ENCODE data around the gene TBC1D9.

The TBC1D9 gene

DNA sequence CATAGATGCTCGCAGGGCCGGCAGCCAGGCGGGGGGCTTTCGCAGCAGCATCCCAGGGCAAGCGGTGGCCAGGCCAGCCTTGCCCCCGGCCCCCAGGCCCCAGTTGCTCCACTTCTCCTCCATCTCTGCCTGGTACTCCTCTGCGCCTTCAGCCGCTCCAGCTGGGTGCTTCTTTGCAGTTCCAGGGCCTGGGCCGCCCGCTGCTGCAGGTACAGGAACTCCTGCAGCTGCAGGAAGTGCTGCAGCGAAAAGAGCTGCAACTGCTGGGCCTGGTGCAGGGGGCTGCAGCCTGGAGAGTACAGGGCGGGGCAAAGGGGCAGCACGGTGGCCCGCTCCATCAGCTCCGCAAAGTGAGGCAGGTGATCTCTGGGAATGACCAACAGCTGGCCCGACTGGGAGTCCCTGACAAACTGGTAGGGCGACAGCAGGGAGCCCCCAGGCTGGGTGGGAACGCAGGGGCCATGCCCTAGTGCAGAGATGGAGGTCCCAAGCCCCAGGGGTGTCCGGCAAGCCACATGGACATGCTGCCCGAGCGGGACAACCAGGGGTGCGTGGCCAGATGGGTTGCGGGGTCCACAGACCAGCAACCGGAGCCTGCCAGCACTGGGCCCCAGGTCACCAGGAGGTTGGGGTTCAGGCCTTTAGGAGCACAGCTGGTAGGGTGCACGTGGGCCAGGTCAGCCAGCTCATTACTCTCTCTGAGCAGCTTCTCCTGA is 111.6 kb downstream of the TBC1D9 start:
- DNase-seq = no peak

DNA sequence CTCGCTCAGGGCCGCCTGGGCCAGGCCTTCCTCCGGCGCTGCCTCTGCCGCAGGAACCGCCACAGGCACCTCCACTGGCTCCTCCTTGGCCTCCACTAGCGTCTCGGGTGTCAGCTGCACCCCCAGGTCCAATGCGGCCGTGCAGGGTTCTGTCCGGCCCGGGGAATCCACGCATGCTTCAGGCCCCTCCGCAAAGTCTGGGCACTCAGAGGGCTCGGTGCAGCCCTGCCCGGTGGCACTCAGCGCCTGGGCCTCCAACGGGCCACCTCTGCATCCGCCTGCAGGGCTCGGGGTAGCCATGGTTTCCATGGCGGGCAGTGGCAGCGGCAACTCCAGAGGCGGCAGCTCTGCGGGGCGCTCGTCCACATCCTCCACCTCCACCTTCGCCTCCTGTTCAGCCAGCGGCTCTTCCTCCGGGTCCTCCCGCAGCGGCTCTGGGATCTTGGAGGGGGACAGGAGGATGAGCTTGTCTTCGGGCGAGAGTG is 112.6 kb downstream of the TBC1D9 start:
- no peak for DNase-seq

DNA sequence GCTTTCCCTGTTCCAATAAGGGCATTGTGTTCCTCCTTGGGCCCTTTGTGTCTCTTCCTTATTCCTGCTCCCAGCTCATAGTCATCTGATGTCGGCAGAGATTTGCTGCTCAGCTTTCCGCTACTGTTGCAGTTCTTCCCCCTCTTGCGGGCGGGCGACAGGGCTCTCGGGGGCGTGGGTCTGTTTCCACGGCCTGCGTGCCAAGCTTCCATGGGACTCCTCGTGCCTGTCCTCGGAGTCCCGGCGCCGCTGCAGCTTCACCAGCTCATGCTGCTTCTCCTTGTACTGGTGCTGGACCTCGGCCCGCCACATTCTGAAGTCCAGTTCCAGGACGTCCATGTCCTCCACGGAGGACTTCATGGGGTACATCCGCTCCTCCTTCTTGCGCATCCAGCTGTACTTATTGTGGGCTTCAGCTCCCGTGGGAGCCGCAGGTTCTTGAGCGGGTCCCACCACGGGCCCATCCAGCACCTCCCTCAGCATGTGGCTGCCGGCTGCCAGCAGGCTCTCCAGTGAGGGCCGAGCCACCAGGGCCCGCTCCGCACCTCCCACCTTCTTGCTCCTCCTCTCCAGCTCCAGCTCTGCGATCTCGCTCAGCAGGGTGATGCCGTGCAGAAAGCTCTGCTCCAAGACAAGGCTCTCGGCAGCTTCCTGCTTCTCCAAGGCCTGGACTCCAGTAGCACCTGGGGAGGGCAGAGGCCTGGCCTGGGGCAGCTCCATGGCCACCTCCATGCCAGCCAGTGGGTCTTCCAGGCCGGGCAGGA is 113.3 kb downstream of the TBC1D9 start:
- DNase-seq = no peak

DNA sequence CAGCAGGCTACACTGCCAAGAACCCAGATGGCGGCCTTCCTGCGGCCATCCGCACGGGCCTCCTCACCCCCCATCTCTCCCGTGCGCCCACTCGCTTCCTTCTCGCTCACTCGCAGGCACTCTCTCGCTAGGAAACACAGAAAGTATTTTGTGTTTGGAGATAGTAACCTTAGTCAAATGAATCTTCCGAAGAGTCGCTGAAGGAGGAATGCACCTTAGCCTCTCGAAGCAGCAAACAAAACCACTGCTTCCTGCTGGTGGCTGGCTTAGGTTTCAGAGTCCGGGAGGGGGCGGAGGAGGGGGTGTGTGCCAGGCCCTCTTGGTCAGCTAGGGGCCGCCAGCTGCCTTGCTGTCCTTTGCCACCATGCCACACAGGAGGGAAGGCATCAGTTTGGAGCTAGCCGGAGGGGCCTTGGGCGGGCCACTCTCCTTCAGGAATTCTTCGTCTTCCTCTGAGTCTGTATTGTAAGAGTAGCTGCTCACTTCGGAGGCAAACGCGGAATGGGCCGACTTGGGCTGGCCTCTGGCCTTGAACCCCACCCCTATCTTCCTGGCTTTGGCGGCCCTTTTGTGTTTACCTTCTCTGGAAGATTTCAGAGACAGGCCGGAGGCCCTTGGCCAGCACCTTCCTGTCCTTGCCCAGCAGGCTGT is 114.3 kb downstream of the TBC1D9 start:
- DNase-seq = no peak

- DNase-seq = no peak
Observed at GRCh38 chr4:140641105-140641555, 115.1 kb downstream of the TBC1D9 start.

DNA sequence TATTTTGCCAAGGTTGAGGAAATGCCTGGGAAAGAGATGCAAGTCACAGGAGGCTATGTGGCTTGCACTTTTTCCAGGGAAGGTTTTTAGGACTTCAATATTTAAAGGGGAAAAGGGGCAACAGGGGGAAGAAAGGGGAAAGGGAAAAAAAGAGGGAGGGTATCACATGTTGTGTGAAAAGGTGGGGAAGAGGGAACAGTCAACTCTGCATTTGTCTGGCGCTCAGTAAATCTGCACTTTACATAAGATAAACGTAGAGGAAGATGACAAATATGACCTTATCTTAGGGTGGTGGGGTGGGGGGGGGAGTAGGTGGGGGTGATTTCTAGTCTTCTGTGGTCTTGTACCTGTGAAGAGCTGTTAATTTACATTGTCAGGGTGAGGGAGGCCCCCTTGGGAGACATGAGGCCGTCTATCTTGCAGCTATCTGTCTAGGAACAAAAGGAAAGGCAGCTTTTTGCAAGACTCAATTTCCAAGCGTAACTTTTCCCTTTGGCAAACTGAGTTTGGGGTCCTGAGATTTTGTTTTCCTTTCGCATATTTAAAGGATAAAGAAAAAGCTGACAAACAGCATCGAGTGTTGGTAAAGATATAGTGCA is 115.9 kb downstream of the TBC1D9 start:
- no peak for DNase-seq

DNA sequence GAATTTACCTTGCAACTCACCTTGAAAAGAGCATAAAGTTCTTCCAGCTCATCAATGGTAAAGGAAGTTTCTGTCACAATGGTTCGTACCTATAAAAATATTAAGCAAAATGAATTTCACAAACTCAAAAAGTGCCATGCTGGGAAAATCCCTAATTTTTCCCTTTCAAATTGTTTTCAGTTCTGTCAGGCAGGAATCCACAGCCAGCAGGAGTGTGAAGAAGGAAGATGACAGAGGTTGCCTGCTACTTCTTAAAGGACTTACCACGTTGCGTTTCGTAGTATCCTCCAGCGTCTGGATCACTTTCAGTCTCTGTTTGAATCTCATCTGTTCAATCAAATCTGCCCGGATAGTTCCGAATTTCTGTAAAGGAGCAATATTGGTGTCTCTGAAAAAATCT is 117.1 kb downstream of the TBC1D9 start:
- no peak for DNase-seq

DNA sequence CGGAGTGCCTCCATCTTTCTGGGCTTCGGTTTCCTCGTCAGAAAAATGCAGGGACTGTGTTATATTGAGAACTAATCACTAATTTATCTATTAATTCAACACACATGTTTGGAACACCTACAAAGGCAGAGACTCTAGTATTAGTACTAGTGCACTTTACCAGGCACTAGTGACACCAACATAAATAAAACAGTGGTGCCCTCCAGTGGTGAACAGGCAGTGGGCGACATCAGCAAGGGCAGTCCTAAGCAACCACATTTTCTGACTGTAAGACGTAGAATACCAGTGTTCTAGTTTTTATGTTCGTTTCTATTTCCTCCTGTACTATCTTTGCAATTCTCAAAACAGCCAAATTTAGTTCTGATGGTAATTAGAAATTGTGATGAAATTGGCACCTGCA is 118.3 kb downstream of the TBC1D9 start:
- no peak for DNase-seq

DNA sequence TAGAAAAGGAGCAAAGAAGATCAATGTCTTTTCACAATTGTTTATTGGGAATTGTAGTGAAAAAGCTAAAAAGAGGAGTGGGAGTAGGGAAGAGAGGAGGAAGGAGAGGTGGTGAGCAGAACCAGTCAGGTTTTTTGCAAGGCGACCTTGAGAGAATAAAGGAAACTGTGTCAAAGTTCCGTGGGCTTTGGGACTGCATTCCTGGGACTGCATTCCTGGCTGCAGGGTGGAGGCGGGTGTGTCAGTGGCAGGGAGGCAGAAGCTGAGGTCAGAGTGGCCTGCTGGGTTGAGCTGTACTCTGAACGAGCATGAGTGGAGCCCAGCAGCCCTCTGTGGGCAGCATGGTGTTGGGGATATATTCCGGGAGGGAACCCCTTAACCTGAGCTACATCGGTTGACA is 120.6 kb downstream of the TBC1D9 start:
- no peak for DNase-seq

DNA sequence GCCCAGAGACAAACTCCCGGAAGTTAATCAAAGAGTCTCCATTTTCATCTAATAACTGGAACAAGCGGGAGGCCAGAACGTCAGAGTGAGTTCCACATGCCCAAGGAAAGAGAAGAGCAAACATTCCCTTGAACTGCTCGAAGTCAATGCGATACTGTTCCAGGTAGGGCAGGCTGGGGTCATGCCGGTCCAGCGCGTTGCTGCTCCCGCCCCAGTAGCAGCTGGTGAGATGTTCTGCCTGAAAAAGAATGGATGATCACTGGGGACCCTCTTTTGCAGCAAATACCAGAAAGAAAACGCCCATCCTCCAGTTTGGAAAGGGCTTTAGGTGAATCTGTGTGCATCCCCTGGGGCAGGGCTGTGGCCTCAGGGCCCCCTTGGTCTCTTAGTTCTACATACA is 122.2 kb downstream of the TBC1D9 start:
- no peak for DNase-seq

DNA sequence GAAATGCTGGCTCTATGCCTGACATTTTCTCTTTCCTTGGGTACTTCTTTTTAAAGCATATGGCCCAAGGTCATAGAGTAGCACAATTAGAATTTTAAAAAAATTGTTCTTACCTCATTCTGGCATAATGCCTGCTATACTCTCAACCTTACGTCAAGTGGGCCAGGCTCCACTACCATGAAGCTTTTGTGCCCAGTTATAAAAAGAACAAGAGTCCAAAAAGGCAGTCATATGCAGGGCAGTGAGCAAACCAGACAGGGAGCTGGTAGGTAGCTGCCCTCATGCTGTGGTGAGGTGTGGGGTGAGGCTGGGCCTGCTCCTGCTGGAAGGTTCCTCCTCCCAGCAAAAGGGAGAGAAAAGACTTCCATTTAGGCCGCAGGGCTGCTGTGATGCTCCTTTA is 123.1 kb downstream of the TBC1D9 start:
- no peak for DNase-seq

- DNase-seq = no peak
Observed at GRCh38 chr4:140630246-140630645, 125.9 kb downstream of the TBC1D9 start.

GRCh38 chr4:140628016-140628415 is 128.2 kb downstream of the TBC1D9 start:
- no peak for DNase-seq

DNA sequence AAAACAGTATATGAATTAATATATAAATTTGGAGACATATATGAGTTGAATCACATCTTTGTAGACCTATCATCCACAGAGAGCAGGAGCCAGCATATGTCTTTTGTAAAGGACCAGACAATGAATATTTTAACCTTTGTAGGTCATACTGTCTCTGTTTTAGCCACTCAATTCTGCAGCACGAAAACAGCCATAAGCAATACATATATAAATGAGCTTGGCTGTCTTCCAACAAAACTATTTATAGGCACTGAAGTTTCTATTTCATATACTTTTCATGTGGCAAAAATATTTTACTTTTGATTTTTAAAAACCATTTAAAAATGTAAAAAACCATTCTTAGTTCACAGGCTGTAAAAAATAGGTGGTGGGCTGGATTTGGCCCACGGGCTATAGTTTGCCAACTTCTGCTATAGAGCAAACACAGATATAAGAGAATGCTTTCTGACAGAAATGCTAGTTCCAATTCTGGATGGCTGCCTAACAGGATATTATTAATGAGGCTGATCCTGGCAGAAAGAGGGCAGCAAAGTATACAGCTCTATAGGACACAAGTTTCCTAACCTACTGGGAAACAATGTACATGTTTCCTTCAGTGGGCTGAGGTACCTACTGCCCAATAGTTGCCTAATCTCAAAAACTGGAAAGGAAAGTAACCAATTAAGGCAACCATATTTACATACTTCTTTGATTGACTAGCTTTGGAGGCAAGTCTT is 129.4 kb downstream of the TBC1D9 start:
- no peak for DNase-seq

- DNase-seq = no peak
Observed at GRCh38 chr4:140622333-140622958, 133.7 kb downstream of the TBC1D9 start.

DNA sequence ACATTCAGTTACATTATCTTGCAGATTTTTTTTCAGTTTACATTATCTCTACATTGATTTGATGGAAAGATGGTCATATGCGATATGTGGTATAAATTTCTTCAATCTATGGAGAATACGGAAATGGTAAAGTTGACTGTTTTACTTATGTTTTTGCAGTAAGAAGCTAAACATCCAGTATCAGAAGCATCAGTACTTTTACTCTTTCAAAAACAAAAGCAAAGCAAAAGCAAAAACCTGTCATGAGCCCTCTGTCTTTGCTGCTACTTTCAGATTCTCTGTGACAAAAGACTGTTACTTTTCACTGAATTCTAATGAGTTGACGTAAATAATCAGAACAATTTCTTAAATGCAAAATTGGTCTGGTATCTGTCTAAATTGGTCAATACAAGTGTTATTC is 135.0 kb downstream of the TBC1D9 start:
- DNase-seq = no peak

GRCh38 chr4:140617499-140618248 is 138.5 kb downstream of the TBC1D9 start:
- DNase-seq = no peak

GRCh38 chr4:140615451-140615850 is 140.7 kb downstream of the TBC1D9 start:
- DNase-seq = no peak

GRCh38 chr4:140612357-140612756 is 143.8 kb downstream of the TBC1D9 start:
- DNase-seq = no peak

DNA sequence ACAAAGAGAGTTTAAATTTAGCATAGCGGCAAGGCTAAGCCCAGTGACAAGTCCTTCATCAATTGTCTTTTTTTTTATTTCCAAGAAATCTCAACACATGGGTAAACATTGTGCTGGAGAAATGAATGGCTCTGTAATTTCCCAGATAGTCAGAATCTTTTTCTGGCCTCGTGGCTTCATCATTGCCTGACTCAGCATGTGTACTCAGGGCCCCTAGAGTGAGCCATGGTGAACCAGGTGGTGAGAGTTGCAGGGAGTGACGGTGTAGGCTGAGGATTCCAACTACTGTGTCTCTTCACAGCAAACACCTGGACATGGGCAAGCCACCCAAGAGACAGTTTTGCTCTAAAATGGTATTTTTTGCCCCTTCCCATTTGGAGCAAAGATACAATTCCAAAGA is 144.3 kb downstream of the TBC1D9 start:
- DNase-seq = no peak
